Measurements from ENCODE around the gene TRMT13. TPM values are rescaled to one million over a fixed set of nuclear protein-coding genes. Genes with fewer than 3 reads are reported as not detected.

TRMT13 gene
- total RNA-seq, 2 experiments from 2014 or later: 15.5 to 17.5 TPM

DNA sequence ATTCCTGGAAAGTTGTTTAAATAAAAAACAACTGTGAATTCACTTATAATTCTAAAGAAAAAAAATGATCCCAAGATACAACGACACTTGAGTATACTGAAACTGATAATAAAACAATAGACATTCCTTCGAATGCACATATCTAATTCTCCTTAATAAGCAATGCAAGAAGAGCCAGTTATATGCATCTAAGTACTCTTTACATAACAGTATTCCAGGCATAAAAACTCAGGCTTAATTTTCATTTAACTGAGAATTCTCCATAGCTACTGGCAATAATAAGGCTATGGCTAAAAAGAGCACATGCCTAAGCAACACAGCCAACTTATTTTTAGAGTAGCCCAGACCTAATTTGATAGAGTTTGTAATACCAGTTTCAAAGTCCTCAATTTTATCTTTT, 31.4 kb upstream of the TRMT13 start:
- H3K36me3 Mint-ChIP-seq (ENCODE audit: low read depth): peaks cover 40% of the 10 kb centered on the region
- H3K4me3 Mint-ChIP-seq: no peak overlapping the region
- TF ChIP-seq, protein P1, sequence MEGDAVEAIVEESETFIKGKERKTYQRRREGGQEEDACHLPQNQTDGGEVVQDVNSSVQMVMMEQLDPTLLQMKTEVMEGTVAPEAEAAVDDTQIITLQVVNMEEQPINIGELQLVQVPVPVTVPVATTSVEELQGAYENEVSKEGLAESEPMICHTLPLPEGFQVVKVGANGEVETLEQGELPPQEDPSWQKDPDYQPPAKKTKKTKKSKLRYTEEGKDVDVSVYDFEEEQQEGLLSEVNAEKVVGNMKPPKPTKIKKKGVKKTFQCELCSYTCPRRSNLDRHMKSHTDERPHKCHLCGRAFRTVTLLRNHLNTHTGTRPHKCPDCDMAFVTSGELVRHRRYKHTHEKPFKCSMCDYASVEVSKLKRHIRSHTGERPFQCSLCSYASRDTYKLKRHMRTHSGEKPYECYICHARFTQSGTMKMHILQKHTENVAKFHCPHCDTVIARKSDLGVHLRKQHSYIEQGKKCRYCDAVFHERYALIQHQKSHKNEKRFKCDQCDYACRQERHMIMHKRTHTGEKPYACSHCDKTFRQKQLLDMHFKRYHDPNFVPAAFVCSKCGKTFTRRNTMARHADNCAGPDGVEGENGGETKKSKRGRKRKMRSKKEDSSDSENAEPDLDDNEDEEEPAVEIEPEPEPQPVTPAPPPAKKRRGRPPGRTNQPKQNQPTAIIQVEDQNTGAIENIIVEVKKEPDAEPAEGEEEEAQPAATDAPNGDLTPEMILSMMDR (IDR thresholded peaks at IDR 0.05): no peak
- intact Hi-C loops (cut with micrococcal nuclease): no loop called here
- no peaks in the 10 kb centered on the region for H3K27me3 Mint-ChIP-seq
- DNase-seq: no peak
- H3K9me3 Mint-ChIP-seq: no peaks in the 10 kb centered on the region
- CTCF ChIA-PET: no interaction called here
- ATAC-seq: no peak
- no peaks in the 10 kb centered on the region for H3K4me1 Mint-ChIP-seq (ENCODE audit: low read depth)
- POLR2A ChIA-PET: no interaction called here
- H3K27ac Mint-ChIP-seq: no peak overlapping the region

DNA sequence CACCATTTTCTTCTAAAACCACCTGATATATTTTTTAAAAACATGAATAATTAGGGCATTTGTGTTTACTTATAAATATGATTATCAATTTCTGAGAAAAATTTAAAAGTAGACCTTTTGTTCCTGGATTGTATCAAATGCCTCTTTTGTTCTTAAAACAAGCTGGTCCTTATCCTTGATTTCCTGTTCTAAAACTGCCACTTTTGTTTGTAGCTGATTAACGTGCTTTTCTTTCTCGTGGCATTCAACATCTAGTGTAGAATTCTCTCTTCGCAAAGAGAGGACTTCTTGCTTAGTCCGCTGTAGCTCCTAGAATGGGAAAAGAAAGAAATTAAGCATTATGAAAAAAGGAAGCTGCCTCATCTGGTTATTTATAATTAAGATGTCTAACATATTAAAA, 25.3 kb upstream of the TRMT13 start:
- DNase-seq: no peak
- Mint-ChIP-seq H3K4me3 (no peak overlapping the region), H3K27ac (no peak overlapping the region), H3K4me1 (ENCODE audit: low read depth) (peaks cover 7% of the 10 kb centered on the region), H3K27me3 (no peaks in the 10 kb centered on the region), H3K9me3 (no peaks in the 10 kb centered on the region), H3K36me3 (ENCODE audit: low read depth) (peaks cover 27% of the 10 kb centered on the region)
- intact Hi-C loops (cut with micrococcal nuclease): no loop called here
- ChIA-PET POLR2A (no interaction called here), CTCF (interaction anchor here (1.2 kb wide), 1 partner anchor 482 kb away, joined by 3 read pairs; no protein-coding TSS in a partner anchor)
- no peak for ATAC-seq
- TF ChIP-seq, protein P1 (IDR thresholded peaks at IDR 0.05): no peak

DNA sequence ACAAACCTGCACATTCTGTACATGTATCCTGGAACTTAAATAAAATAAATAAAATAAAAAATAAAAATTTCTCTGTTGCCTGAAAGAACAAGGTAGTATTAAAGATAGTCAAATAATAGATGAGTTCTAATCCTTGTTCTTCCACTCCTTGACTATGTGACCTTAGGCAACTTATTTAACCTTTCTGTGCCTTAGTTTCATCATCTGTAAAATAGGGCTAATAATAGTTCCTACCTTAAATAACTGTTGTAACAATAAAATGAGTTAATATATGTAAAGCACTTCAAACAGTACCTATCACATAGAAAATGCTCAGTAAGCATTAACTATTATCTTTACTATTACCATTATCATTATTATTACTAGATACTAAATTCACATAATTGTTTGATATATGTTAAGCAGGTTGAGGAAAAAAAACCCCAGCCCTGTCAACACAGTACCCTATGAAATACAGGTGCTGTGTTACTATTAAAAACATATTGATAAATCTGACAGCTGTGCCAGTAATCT, 23.4 kb upstream of the TRMT13 start:
- no peak for DNase-seq
- peaks cover 7% of the 10 kb centered on the region for H3K4me1 Mint-ChIP-seq (ENCODE audit: low read depth)
- H3K27ac Mint-ChIP-seq: no peak overlapping the region
- POLR2A ChIA-PET: no interaction called here
- ATAC-seq: no peak
- H3K4me3 Mint-ChIP-seq: no peak overlapping the region
- H3K27me3 Mint-ChIP-seq: no peaks in the 10 kb centered on the region
- intact Hi-C loops (cut with micrococcal nuclease): no loop called here
- CTCF ChIA-PET: no interaction called here
- TF ChIP-seq, protein P1 (IDR thresholded peaks at IDR 0.05): no peak
- H3K36me3 Mint-ChIP-seq (ENCODE audit: low read depth): peaks cover 23% of the 10 kb centered on the region
- no peaks in the 10 kb centered on the region for H3K9me3 Mint-ChIP-seq

DNA sequence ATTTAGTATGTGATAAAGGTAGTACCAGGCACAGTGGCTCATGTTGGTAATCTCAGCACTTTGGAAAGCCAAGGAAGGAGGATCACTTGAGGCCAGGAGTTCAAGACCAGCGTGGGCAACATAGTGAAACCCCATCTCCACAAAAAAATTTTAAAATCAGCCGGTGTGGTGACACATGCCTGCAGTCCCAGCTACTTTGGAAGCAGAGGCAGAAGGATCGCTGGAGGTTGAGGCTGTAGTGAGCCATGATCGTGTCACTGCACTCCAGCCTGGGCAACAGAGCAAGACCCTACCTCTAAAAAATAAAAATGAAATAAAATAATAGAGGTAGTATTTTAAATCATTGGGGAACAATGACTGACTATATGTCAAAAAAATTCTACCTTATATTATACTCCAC, 17.4 kb upstream of the TRMT13 start:
- no peak overlapping the region for H3K27ac Mint-ChIP-seq
- H3K27me3 Mint-ChIP-seq: no peaks in the 10 kb centered on the region
- ChIA-PET CTCF (no interaction called here), POLR2A (no interaction called here)
- intact Hi-C loops (cut with micrococcal nuclease): no loop called here
- no peak overlapping the region for H3K4me3 Mint-ChIP-seq
- TF ChIP-seq, protein P1 (IDR thresholded peaks at IDR 0.05): no peak
- DNase-seq: no peak
- H3K36me3 Mint-ChIP-seq (ENCODE audit: low read depth): peaks cover 27% of the 10 kb centered on the region
- no peak for ATAC-seq
- peaks cover under 1% of the 10 kb centered on the region for H3K4me1 Mint-ChIP-seq (ENCODE audit: low read depth)
- H3K9me3 Mint-ChIP-seq: no peaks in the 10 kb centered on the region

DNA sequence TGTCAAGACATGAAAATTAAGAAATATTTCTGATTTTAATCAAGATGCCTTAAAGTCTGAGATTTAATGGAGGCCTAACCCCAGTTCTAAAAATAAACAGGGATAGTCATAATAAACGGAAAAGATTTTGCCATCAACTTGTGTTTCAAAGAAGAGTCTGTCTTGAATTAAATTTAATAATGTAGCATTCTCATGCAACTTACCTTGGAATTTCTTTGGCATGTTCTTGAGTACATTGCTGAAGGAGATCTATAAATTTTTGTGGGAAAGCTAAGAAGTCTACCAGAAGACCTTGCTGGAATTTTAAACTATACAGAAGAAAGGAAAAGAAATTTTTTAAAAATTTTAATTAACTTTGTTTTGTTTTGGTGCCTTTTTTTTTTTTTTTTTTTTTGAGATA, 10.8 kb upstream of the TRMT13 start:
- Mint-ChIP-seq H3K27me3 (no peaks in the 10 kb centered on the region), H3K9me3 (no peaks in the 10 kb centered on the region), H3K4me3 (no peak overlapping the region), H3K4me1 (ENCODE audit: low read depth) (no peaks in the 10 kb centered on the region), H3K36me3 (ENCODE audit: low read depth) (peaks cover 26% of the 10 kb centered on the region), H3K27ac (no peak overlapping the region)
- ChIA-PET POLR2A (no interaction called here), CTCF (no interaction called here)
- ATAC-seq (no peak), DNase-seq (no peak)
- TF ChIP-seq, protein P1 (IDR thresholded peaks at IDR 0.05): no peak
- intact Hi-C loops (cut with micrococcal nuclease): no loop called here
